GM12878 (cell line): ENCODE measurements around the gene TMEM184C. TPM values are rescaled to one million over a fixed set of nuclear protein-coding genes. Genes with fewer than 3 reads are reported as not detected.
A peak's percentile ranks its signal among the peaks of the same experiment; 100 is the strongest.

Source experiments
- ATAC-seq: fragments of 200-7000 bp; cut with Tn5 transposase; 3 replicates; pipeline ENCODE4 v1.9.1; 2020; ENCODE audit warnings: mild to moderate bottlenecking, moderate library complexity
- BruUV-seq: library from RNA; stranded (reverse); fragments of 400-500 nt; replicated peaks from 2 replicates; lab custom pipeline; 2021; lab: Mats Ljungman, UMichigan
- CTCF ChIA-PET: fragments of 300-600 bp; sonication (Branson Sonifier 250); formaldehyde crosslinking; extraction: SDS; loops from one replicate; lab custom pipeline; 2021; ENCODE audit warnings: inconsistent platforms; lab: Yijun Ruan, JAX
- POLR2A ChIA-PET: fragments of 350-600 bp; formaldehyde crosslinking; extraction: SDS; loops from one replicate; lab custom pipeline; 2021; ENCODE audit warnings: inconsistent platforms; lab: Charles Lee
- RAD21 ChIA-PET: fragments of 300-600 bp; sonication (Branson Sonifier 250); formaldehyde crosslinking; loops from one replicate; lab custom pipeline; 2023; ENCODE audit warnings: antibody characterized with exemption; ENCODE audit not compliant: unreplicated experiment; lab: Charles Lee
- SMC1A ChIA-PET: fragments of 300-600 bp; sonication (Branson Sonifier 250); formaldehyde crosslinking; loops from one replicate; lab custom pipeline; 2023; ENCODE audit not compliant: unreplicated experiment, uncharacterized antibody; lab: Charles Lee
- DNase-seq: peaks from one replicate; pipeline ENCODE4 v3.0.0-alpha.2; 2011; ENCODE audit warnings: low read depth, low spot score
- FAIRE-seq: peaks from 3 replicates; lab custom pipeline; 2011; peaks lifted over from hg19 to GRCh38; lab: Jason Lieb, UNC
- H2AFZ ChIP-seq: 2 replicates; pipeline ENCODE4 v1.6.0; 2011; ENCODE audit warnings: low read depth, low read length, control low read depth; ENCODE audit not compliant: control insufficient read depth
- H3K27ac ChIP-seq: 2 replicates; pipeline ENCODE4 v1.5.1; 2011; ENCODE audit warnings: control low read depth; ENCODE audit not compliant: control insufficient read depth, insufficient read depth
- H3K27me3 ChIP-seq, 2 experiments: replicated peaks in 1 of 2; 2 replicates each; pipeline versions ENCODE4 v1.6.0 to v1.6.1; 2011; ENCODE audit warnings: low read length in 1 of 2; ENCODE audit not compliant: control insufficient read depth in 2 of 2, insufficient read depth in 2 of 2
- H3K36me3 ChIP-seq, 2 experiments: 2 replicates each; pipeline ENCODE4 v1.5.1; 2011; ENCODE audit warnings: low read length in 1 of 2; ENCODE audit not compliant: control insufficient read depth in 2 of 2, insufficient read depth in 2 of 2
- H3K4me1 ChIP-seq: 2 replicates; pipeline ENCODE4 v1.6.1; 2011; ENCODE audit warnings: mild to moderate bottlenecking, low read length, moderate library complexity, mixed read lengths; ENCODE audit not compliant: control insufficient read depth, insufficient read depth
- H3K4me2 ChIP-seq: 2 replicates; pipeline ENCODE4 v1.6.0; 2011; ENCODE audit warnings: control low read depth; ENCODE audit not compliant: control insufficient read depth, insufficient read depth
- H3K4me3 ChIP-seq: fragments of 200-600 bp; sonication (generic); 2 replicates; pipeline ENCODE4 v1.5.1; 2016
- H3K79me2 ChIP-seq: 2 replicates; pipeline ENCODE4 v1.6.0; 2011; ENCODE audit warnings: low read length; ENCODE audit not compliant: control insufficient read depth, insufficient read depth
- H3K9ac ChIP-seq: 2 replicates; pipeline ENCODE4 v1.8.0; 2011; ENCODE audit warnings: low read length, control low read depth, mixed read lengths; ENCODE audit not compliant: control insufficient read depth, insufficient read depth
- H3K9me3 ChIP-seq: replicated peaks from 3 replicates; pipeline ENCODE4 v1.5.1; 2011; ENCODE audit warnings: mild to moderate bottlenecking, low read length; ENCODE audit not compliant: control insufficient read depth, insufficient read depth
- H4K20me1 ChIP-seq: 2 replicates; pipeline ENCODE4 v1.6.0; 2011; ENCODE audit not compliant: control insufficient read depth, insufficient read depth
- CHD2 ChIP-seq: IDR thresholded peaks from 2 replicates; pipeline ENCODE4 v1.6.1; 2011; ENCODE audit warnings: low read depth, low read length, improper control_type of control experiment, borderline replicate concordance
- KLF5 ChIP-seq: fragments of 450-650 bp; IDR thresholded peaks from 2 replicates; pipeline ENCODE4 v1.6.1; 2014; ENCODE audit warnings: mild to moderate bottlenecking; ENCODE audit not compliant: partially characterized antibody
- SUPT20H ChIP-seq: IDR thresholded peaks from 2 replicates; pipeline ENCODE4 v1.6.1; 2011; ENCODE audit warnings: low read depth, mild to moderate bottlenecking, low read length, moderate library complexity, borderline replicate concordance; ENCODE audit not compliant: control insufficient read depth
- SUZ12 ChIP-seq: fragments of 200-600 bp; sonication (generic); IDR thresholded peaks from one replicate; pipeline ENCODE4 v1.6.1; 2018; ENCODE audit warnings: antibody characterized with exemption, mild to moderate bottlenecking; ENCODE audit not compliant: unreplicated experiment
- ZNF24 ChIP-seq: fragments of 450-650 bp; IDR thresholded peaks from 2 replicates; pipeline ENCODE4 v1.6.1; 2017; ENCODE audit warnings: antibody characterized with exemption, mild to moderate bottlenecking
- ZNF622 ChIP-seq: fragments of 450-650 bp; IDR thresholded peaks from 2 replicates; pipeline ENCODE4 v1.6.1; 2017; ENCODE audit warnings: mild to moderate bottlenecking, inconsistent platforms
- ZZZ3 ChIP-seq: IDR thresholded peaks from 2 replicates; pipeline ENCODE4 v1.6.1; 2011; ENCODE audit warnings: low read depth; ENCODE audit not compliant: control insufficient read depth, insufficient read length
- in situ Hi-C: fragments of 300-500 bp; cut with MboI; formaldehyde crosslinking; loops from 9 replicates; pipeline ENCODE4 v1.14.3; 2018; ENCODE audit warnings: mixed read lengths
- intact Hi-C: fragments of 100-400 bp; cut with micrococcal nuclease; formaldehyde crosslinking; loops from one replicate; pipeline ENCODE4 v1.14.2; 2022; ENCODE audit not compliant: unreplicated experiment
- polyA plus RNA-seq, 11 experiments: library from polyadenylated mRNA; depleted of rRNA in 4 of 11; unstranded in 6 of 11; stranded (reverse) in 5 of 11; fragments of >200 nt; fragmentation: Nextera tagmentation in 4 of 11; fragmentation: Illumina TruSeq in 1 of 11; extraction: Ambion mirVana in 4 of 11; extraction: Trizol in 1 of 11; gene quantifications; 1 replicate in 1 of 11; 2 replicates in 10 of 11; pipeline versions ENCODE4 v1.2.1 to v1.2.3, GENCODE V29; 2011 to 2016; ENCODE audit warnings: inconsistent platforms in 2 of 11, missing spikeins in 2 of 11, low read depth in 1 of 11
- total RNA-seq, 4 experiments: library from RNA; depleted of rRNA in 3 of 4; stranded (reverse); fragments of >200 nt in 3 of 4; fragmentation: Illumina TruSeq in 1 of 4; extraction: Trizol in 1 of 4; gene quantifications; 2 replicates each; pipeline versions ENCODE4 v1.2.1 to v1.2.3, GENCODE V29; 2013 to 2021
- TF ChIP-seq, protein P1 (sequence below): fragments of 450-650 bp; formaldehyde crosslinking; IDR thresholded peaks from 2 replicates; pipeline ENCODE4 v1.4.0; 2022; ENCODE audit warnings: mild to moderate bottlenecking, moderate library complexity
- TF ChIP-seq, protein P2 (sequence below): IDR thresholded peaks from 2 replicates; pipeline ENCODE4 v1.6.1; 2012; ENCODE audit warnings: low read length, inconsistent platforms

Gene TMEM184C
- total and polyA plus RNA-seq, 10 of the 15 experiments (the other 5 are each of a cell fraction or from before 2014, with no cell fraction given): 3.4 to 22.6 (median 18.2) TPM

DNA sequence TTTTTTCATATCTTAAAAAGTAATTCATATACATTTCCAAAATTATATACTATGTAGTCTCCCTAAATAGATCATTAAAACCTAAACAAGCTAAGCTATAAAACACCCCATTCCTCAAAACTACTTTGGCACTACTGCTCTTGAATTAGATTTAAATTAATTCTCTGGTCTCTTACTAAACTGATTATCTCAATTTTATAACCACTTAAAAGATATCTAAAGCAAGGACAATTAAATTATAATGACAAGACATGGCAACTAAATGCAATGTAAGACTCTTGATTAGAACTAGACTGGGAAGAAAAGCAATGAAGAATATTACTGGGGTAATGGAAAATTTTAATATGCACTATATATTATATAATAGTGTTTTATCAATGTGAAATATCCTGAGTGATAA, 27.9 kb downstream of the TMEM184C start (continued):
- TF ChIP-seq, protein P1, sequence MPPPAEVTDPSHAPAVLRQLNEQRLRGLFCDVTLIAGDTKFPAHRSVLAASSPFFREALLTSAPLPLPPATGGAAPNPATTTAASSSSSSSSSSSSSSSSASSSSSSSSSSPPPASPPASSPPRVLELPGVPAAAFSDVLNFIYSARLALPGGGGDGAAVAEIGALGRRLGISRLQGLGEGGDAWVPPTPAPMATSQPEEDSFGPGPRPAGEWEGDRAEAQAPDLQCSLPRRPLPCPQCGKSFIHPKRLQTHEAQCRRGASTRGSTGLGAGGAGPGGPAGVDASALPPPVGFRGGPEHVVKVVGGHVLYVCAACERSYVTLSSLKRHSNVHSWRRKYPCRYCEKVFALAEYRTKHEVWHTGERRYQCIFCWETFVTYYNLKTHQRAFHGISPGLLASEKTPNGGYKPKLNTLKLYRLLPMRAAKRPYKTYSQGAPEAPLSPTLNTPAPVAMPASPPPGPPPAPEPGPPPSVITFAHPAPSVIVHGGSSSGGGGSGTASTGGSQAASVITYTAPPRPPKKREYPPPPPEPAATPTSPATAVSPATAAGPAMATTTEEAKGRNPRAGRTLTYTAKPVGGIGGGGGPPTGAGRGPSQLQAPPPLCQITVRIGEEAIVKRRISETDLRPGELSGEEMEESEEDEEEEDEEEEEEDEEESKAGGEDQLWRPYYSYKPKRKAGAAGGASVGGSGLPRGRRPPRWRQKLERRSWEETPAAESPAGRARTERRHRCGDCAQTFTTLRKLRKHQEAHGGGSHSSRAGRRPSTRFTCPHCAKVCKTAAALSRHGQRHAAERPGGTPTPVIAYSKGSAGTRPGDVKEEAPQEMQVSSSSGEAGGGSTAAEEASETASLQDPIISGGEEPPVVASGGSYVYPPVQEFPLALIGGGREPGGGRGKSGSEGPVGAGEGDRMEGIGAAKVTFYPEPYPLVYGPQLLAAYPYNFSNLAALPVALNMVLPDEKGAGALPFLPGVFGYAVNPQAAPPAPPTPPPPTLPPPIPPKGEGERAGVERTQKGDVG: no peak
- TF ChIP-seq ZNF24: no peak
- no peak for TF ChIP-seq ZNF622
- TF ChIP-seq SUPT20H: no peak
- TF ChIP-seq ZZZ3: no peak
- TF ChIP-seq, protein P2, sequence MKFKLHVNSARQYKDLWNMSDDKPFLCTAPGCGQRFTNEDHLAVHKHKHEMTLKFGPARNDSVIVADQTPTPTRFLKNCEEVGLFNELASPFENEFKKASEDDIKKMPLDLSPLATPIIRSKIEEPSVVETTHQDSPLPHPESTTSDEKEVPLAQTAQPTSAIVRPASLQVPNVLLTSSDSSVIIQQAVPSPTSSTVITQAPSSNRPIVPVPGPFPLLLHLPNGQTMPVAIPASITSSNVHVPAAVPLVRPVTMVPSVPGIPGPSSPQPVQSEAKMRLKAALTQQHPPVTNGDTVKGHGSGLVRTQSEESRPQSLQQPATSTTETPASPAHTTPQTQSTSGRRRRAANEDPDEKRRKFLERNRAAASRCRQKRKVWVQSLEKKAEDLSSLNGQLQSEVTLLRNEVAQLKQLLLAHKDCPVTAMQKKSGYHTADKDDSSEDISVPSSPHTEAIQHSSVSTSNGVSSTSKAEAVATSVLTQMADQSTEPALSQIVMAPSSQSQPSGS: no peak

- Histone ChIP-seq H3K9me3 (no peaks in the 10 kb centered on the region; the same call in 2 of the 3 replicates), H2AFZ (no peak overlapping the region), H3K36me3 (peaks cover 0 to 5% of the 10 kb centered on the region in 2 experiments; a peak in 2 of 4 replicates), H3K4me3 (no peak overlapping the region), H3K4me1 (peaks cover 4% of the 10 kb centered on the region; the same call in 1 of the 2 replicates), H3K27ac (no peak overlapping the region), H4K20me1 (no peaks in the 10 kb centered on the region), H3K27me3 (no peaks in the 10 kb centered on the region), H3K9ac (no peak overlapping the region), H3K79me2 (no peaks in the 10 kb centered on the region; the same call in 1 of the 2 replicates), H3K4me2 (no peak overlapping the region)
- in situ Hi-C loops (no loop called here), intact Hi-C loops (no loop called here)
- DNase-seq (no peak), ATAC-seq (no peak), FAIRE-seq (no peak)
- CTCF ChIA-PET: interaction anchor here (1.0 kb wide), 1 partner anchor 218 kb away, joined by 4 read pairs; no protein-coding TSS in a partner anchor
- BruUV-seq: TSS peak; percentile 29
- RAD21 ChIA-PET: no interaction called here
- SMC1A ChIA-PET: interaction anchor here (1.4 kb wide), 1 partner anchor 218 kb away, joined by 3 read pairs; no protein-coding TSS in a partner anchor
- POLR2A ChIA-PET: interaction anchor here (0.6 kb wide), 1 partner anchor 224 kb away, joined by 3 read pairs; no protein-coding TSS in a partner anchor
- no peak for TF ChIP-seq SUZ12
- no peak for TF ChIP-seq KLF5
- no peak for TF ChIP-seq CHD2
Observed at GRCh38 chr4:147648656-147649055, 31.5 kb downstream of the TMEM184C start.
